ENCODE results near the gene EYA2. TPM values are rescaled to one million over a fixed set of nuclear protein-coding genes. Genes with fewer than 3 reads are reported as not detected.

The EYA2 gene
- total RNA-seq, 1 donor from 2014 or later, result 9.0 TPM

- no peaks in the 10 kb centered on the region for H3K9me3 Mint-ChIP-seq
- H3K27me3 Mint-ChIP-seq (ENCODE audit: low read depth), result no peaks in the 10 kb centered on the region
- no peak overlapping the region for H3K4me3 Mint-ChIP-seq
- no peaks in the 10 kb centered on the region for H3K4me1 Mint-ChIP-seq
- no peak overlapping the region for H3K27ac Mint-ChIP-seq
- DNase-seq (ENCODE audit: low spot score in 2 of 2, unreplicated experiment in 2 of 2), result no peak
- peaks cover 27% of the 10 kb centered on the region for H3K36me3 Mint-ChIP-seq
- no peak for TF ChIP-seq CTCF (IDR thresholded peaks at IDR 0.05; ENCODE audit: unreplicated experiment)
Measured at GRCh38 chr20:47211036-47211435, 316.4 kb downstream of the EYA2 start.

- no peak for DNase-seq (ENCODE audit: low spot score in 2 of 2, unreplicated experiment in 2 of 2)
- Mint-ChIP-seq H3K27ac (no peak overlapping the region), H3K27me3 (ENCODE audit: low read depth) (no peaks in the 10 kb centered on the region), H3K4me3 (no peak overlapping the region), H3K4me1 (no peaks in the 10 kb centered on the region), H3K36me3 (peaks cover 32% of the 10 kb centered on the region), H3K9me3 (no peaks in the 10 kb centered on the region)
- no peak for TF ChIP-seq CTCF (IDR thresholded peaks at IDR 0.05; ENCODE audit: unreplicated experiment)
Measured at GRCh38 chr20:47212606-47213207, 318.1 kb downstream of the EYA2 start.

- TF ChIP-seq CTCF (IDR thresholded peaks at IDR 0.05; ENCODE audit: unreplicated experiment), result no peak
- Mint-ChIP-seq H3K36me3 (peaks cover 37% of the 10 kb centered on the region), H3K27ac (no peak overlapping the region), H3K27me3 (ENCODE audit: low read depth) (no peaks in the 10 kb centered on the region), H3K4me3 (no peak overlapping the region), H3K9me3 (no peaks in the 10 kb centered on the region), H3K4me1 (no peaks in the 10 kb centered on the region)
- DNase-seq (ENCODE audit: low spot score in 2 of 2, unreplicated experiment in 2 of 2), result no peak
Measured at GRCh38 chr20:47213966-47214365, 319.3 kb downstream of the EYA2 start.

- H3K4me1 Mint-ChIP-seq, result no peaks in the 10 kb centered on the region
- no peak overlapping the region for H3K4me3 Mint-ChIP-seq
- H3K27ac Mint-ChIP-seq, result no peak overlapping the region
- H3K36me3 Mint-ChIP-seq, result peaks cover 42% of the 10 kb centered on the region
- DNase-seq (ENCODE audit: low spot score in 2 of 2, unreplicated experiment in 2 of 2), result no peak
- TF ChIP-seq CTCF (IDR thresholded peaks at IDR 0.05; ENCODE audit: unreplicated experiment), result no peak
- no peaks in the 10 kb centered on the region for H3K9me3 Mint-ChIP-seq
- no peaks in the 10 kb centered on the region for H3K27me3 Mint-ChIP-seq (ENCODE audit: low read depth)
Measured at GRCh38 chr20:47215653-47216397, 321.2 kb downstream of the EYA2 start.

GRCh38 chr20:47216819-47217410, 322.3 kb downstream of the EYA2 start:
- Mint-ChIP-seq H3K9me3 (no peaks in the 10 kb centered on the region), H3K36me3 (peaks cover 50% of the 10 kb centered on the region), H3K27me3 (ENCODE audit: low read depth) (no peaks in the 10 kb centered on the region), H3K4me1 (no peaks in the 10 kb centered on the region), H3K27ac (no peak overlapping the region), H3K4me3 (no peak overlapping the region)
- no peak for DNase-seq (ENCODE audit: low spot score in 2 of 2, unreplicated experiment in 2 of 2)
- TF ChIP-seq CTCF (IDR thresholded peaks at IDR 0.05; ENCODE audit: unreplicated experiment), result no peak
